HepG2 (cell line): ENCODE measurements around the gene PKMYT1. TPM values are rescaled to one million over a fixed set of nuclear protein-coding genes. Genes with fewer than 3 reads are reported as not detected.

Source experiments
- ATAC-seq: fragments of 200-7000 bp; cut with Tn5 transposase; 3 replicates; pipeline ENCODE4 v1.9.1; 2020; ENCODE audit warnings: mild to moderate bottlenecking, moderate library complexity
- BruUV-seq: library from RNA; stranded (reverse); fragments of 400-500 nt; replicated peaks from 2 replicates; lab custom pipeline; 2021; lab: Mats Ljungman, UMichigan
- CTCF ChIA-PET: fragments of 300-600 bp; formaldehyde crosslinking; extraction: SDS; loops from one replicate; lab custom pipeline; 2021; ENCODE audit warnings: low total read pairs, inconsistent platforms, low intra/inter-chr PET ratio; lab: Yijun Ruan, JAX
- POLR2A ChIA-PET: fragments of 350-600 bp; sonication (Branson Sonifier 250); formaldehyde crosslinking; loops from one replicate; lab custom pipeline; 2020; ENCODE audit warnings: antibody characterized with exemption, inconsistent platforms; lab: Yijun Ruan, JAX
- DNase-seq: peaks from one replicate; pipeline ENCODE4 v3.0.0-alpha.2; 2015; ENCODE audit warnings: low spot score
- FAIRE-seq: peaks from 3 replicates; lab custom pipeline; 2011; peaks lifted over from hg19 to GRCh38; lab: Jason Lieb, UNC
- H2AFZ ChIP-seq: one replicate; pipeline ENCODE4 v1.6.1; 2011; ENCODE audit warnings: low read length, inconsistent platforms
- H3K27ac ChIP-seq: fragments of 300-600 bp; 3 replicates; pipeline ENCODE4 v1.8.0; 2011; ENCODE audit warnings: mixed run types, mild to moderate bottlenecking, mixed read lengths, low read length, inconsistent platforms; ENCODE audit not compliant: insufficient read depth; ENCODE audit errors: extremely low read length
- H3K27me3 ChIP-seq, 2 experiments: fragments of 200-600 bp in 1 of 2; 2 replicates in 1 of 2; 3 replicates in 1 of 2; pipeline versions ENCODE4 v1.6.0 to v1.8.0; 2011; ENCODE audit warnings: low read length in 2 of 2, mild to moderate bottlenecking in 2 of 2, moderate library complexity in 2 of 2, inconsistent platforms in 1 of 2; ENCODE audit not compliant: insufficient read depth in 2 of 2, control insufficient read depth in 1 of 2
- H3K36me3 ChIP-seq, 2 experiments: fragments of 200-600 bp in 1 of 2; replicated peaks in 1 of 2; 2 replicates in 1 of 2; 3 replicates in 1 of 2; pipeline versions ENCODE4 v1.5.1 to v1.8.0; 2011; ENCODE audit warnings: low read length in 2 of 2, inconsistent platforms in 1 of 2; ENCODE audit not compliant: insufficient read depth in 2 of 2, control insufficient read depth in 1 of 2
- H3K4me1 ChIP-seq: 2 replicates; pipeline ENCODE4 v1.5.1; 2012; ENCODE audit warnings: low read length, inconsistent platforms; ENCODE audit not compliant: insufficient read depth
- H3K4me2 ChIP-seq: 2 replicates; pipeline ENCODE4 v1.6.0; 2011; ENCODE audit warnings: low read depth, low read length, inconsistent platforms
- H3K4me3 ChIP-seq, 3 experiments: fragments of 200-600 bp in 1 of 3; sonication (generic), shearing (Covaris generic) in 1 of 3; replicated peaks in 1 of 3; 2 replicates each; pipeline ENCODE4 v1.5.1; 2011 to 2016; ENCODE audit warnings: low read length in 3 of 3, inconsistent platforms in 2 of 3, low read depth in 2 of 3, mild to moderate bottlenecking in 2 of 3, control low read depth in 1 of 3, mixed read lengths in 1 of 3; ENCODE audit not compliant: insufficient read depth in 1 of 3
- H3K79me2 ChIP-seq: one replicate; pipeline ENCODE4 v1.6.1; 2011; ENCODE audit warnings: low read length, inconsistent platforms; ENCODE audit not compliant: insufficient read depth
- H3K9ac ChIP-seq: 2 replicates; pipeline ENCODE4 v1.6.0; 2011; ENCODE audit warnings: mild to moderate bottlenecking, low read depth, low read length, inconsistent platforms; ENCODE audit not compliant: insufficient read depth
- H3K9me3 ChIP-seq: 2 replicates; pipeline ENCODE4 v1.5.1; 2012; ENCODE audit warnings: mild to moderate bottlenecking, low read length
- H4K20me1 ChIP-seq: 2 replicates; pipeline ENCODE4 v1.6.0; 2011; ENCODE audit warnings: inconsistent platforms, mild to moderate bottlenecking, low read length, moderate library complexity; ENCODE audit not compliant: insufficient read depth
- CENPX ChIP-seq: sonication (generic); formaldehyde crosslinking; IDR thresholded peaks from 2 replicates; pipeline ENCODE4 v1.9.0; 2021; ENCODE audit warnings: mild to moderate bottlenecking, missing genetic modification reagents, moderate library complexity
- MLLT10 ChIP-seq: sonication (generic); formaldehyde crosslinking; IDR thresholded peaks from 2 replicates; pipeline ENCODE4 v1.4.0; 2020; ENCODE audit warnings: missing genetic modification reagents
- MXD4 ChIP-seq: IDR thresholded peaks from 2 replicates; pipeline ENCODE4 v1.6.1; 2016; ENCODE audit warnings: mild to moderate bottlenecking, missing biosample characterization, missing genetic modification reagents
- PCBP1 ChIP-seq: fragments of 200-400 bp; formaldehyde crosslinking; IDR thresholded peaks from 2 replicates; pipeline ENCODE4 v1.6.1; 2017; ENCODE audit warnings: mild to moderate bottlenecking, low read depth, low read length, borderline replicate concordance
- POLR2AphosphoS5 ChIP-seq: IDR thresholded peaks from 2 replicates; pipeline ENCODE4 v1.6.1; 2012; ENCODE audit warnings: low read depth, low read length
- TBP ChIP-seq: sonication (generic); formaldehyde crosslinking; IDR thresholded peaks from 2 replicates; pipeline ENCODE4 v1.5.0; 2020; ENCODE audit warnings: missing genetic modification reagents
- ZBTB20 ChIP-seq: sonication (generic); formaldehyde crosslinking; IDR thresholded peaks from 2 replicates; pipeline ENCODE4 v1.8.1; 2023; ENCODE audit warnings: missing genetic modification reagents, low read depth, mild to moderate bottlenecking, borderline replicate concordance
- ZNF101 ChIP-seq: sonication (generic); formaldehyde crosslinking; IDR thresholded peaks from 2 replicates; pipeline ENCODE4 v1.4.0; 2020; ENCODE audit warnings: mild to moderate bottlenecking, low read depth, missing genetic modification reagents, borderline replicate concordance
- ZNF616 ChIP-seq: sonication (generic); formaldehyde crosslinking; IDR thresholded peaks from 2 replicates; pipeline ENCODE4 v1.5.0; 2020; ENCODE audit warnings: low read depth, mild to moderate bottlenecking, missing genetic modification reagents
- WGBS: methylation state at CpG from one replicate; pipeline ENCODE4 v1.1.6; 2017; ENCODE audit warnings: low lambda C conversion rate; 5-methylcytosine and 5-hydroxymethylcytosine counted together
- in situ Hi-C: cut with HindIII; loops from 2 replicates; pipeline ENCODE4 v1.10.0; 2017; ENCODE audit warnings: low pct_unique_long_range_greater_than_20kb; ENCODE audit not compliant: extremely low pct_ligation_motif_present
- intact Hi-C: fragments of 100-400 bp; cut with micrococcal nuclease; formaldehyde crosslinking; loops from one replicate; pipeline ENCODE4 v1.10.0; 2022; ENCODE audit not compliant: unreplicated experiment
- polyA plus RNA-seq, 8 experiments: library from polyadenylated mRNA; depleted of rRNA in 3 of 8; stranded (reverse) in 7 of 8; unstranded in 1 of 8; fragments of >200 nt; fragmentation: Illumina TruSeq in 4 of 8; extraction: Trizol in 4 of 8; gene quantifications; 2 replicates each; pipeline versions ENCODE4 v1.2.1 to v1.2.3, GENCODE V29; 2011 to 2016; ENCODE audit warnings: low read depth in 4 of 8, missing spikeins in 1 of 8, mixed read lengths in 1 of 8; ENCODE audit not compliant: insufficient read depth in 1 of 8
- total RNA-seq, 5 experiments: library from RNA; depleted of rRNA; stranded (reverse); fragments of >200 nt; fragmentation: Illumina TruSeq; extraction: Trizol; gene quantifications; 2 replicates each; pipeline ENCODE4 v1.2.3, GENCODE V29; 2016; ENCODE audit warnings: low read depth in 1 of 5

PKMYT1 gene
- total and polyA plus RNA-seq, 2 of the 13 experiments (the other 11 are each of a cell fraction or from before 2014, with no cell fraction given): 7.0 to 27.8 TPM

- no peak for TF ChIP-seq PCBP1
- no peak for TF ChIP-seq MLLT10 (CRISPR knock-in tag)
- TF ChIP-seq CENPX (CRISPR knock-in tag): no peak
- no peak for TF ChIP-seq ZNF616 (CRISPR knock-in tag)
- TF ChIP-seq ZBTB20 (CRISPR knock-in tag): no peak
- TF ChIP-seq, all 625 proteins: peak for 0
Observed at GRCh38 chr16:2955438-2955778, 24.8 kb downstream of the PKMYT1 start (continued).

DNA sequence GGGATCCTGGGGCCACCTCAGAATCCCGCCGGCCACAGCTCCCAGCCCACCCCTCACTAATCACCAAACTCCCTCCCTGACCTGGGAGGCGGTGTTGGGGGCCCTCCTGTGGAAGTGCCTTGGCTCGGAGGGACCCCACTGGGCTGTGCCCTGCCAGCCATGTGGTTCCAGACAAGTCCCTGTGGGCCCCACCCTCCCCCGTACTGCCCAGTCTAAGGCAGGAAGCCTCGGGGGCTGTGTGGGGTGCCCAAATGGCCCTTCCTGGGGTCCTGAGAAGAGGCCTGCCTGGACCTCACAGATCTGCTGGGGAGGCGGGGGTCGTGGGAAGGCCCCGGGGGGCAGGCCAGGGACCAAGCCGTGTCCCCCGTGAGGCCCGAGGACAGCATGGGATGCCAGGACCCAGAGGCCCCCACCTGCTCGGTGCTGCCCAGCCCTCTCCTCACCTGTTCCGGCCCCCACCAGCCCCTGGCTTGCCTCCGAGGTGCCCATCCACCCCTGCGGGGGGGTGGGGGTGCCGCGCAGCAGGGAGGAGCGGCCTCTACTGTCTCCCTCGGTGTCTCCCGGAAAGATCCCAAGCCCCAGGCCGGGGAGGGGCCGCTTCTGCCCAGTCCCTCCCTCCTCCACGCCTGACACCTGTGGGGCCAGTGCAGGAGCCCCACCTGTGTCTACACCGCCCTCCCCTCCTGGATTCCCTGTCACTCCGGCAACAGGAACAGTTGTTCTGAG is 25.4 kb downstream of the PKMYT1 start:
- WGBS: 10% methylated on average over 10 of the region's 26 CpGs
- Histone ChIP-seq H3K9me3 (no peaks in the 10 kb centered on the region), H3K36me3 (no peaks in the 10 kb centered on the region), H2AFZ (no peak overlapping the region), H3K4me1 (peaks cover 13% of the 10 kb centered on the region), H3K9ac (no peak overlapping the region), H3K4me2 (no peak overlapping the region), H3K4me3 (no peak overlapping the region; a peak in 1 of 6 replicates), H3K79me2 (no peaks in the 10 kb centered on the region), H3K27me3 (peaks cover 6 to 47% of the 10 kb centered on the region in 2 experiments), H3K27ac (no peak overlapping the region), H4K20me1 (no peaks in the 10 kb centered on the region)
- DNase-seq (no peak), FAIRE-seq (no peak), ATAC-seq (peak; percentile 15; the same call in 2 of the 3 replicates)
- in situ Hi-C loops (no loop called here), intact Hi-C loops (no loop called here)
- POLR2A ChIA-PET: no interaction called here
- no TSS peak for BruUV-seq
- CTCF ChIA-PET: no interaction called here
- no peak for TF ChIP-seq TBP (CRISPR knock-in tag)
- TF ChIP-seq POLR2AphosphoS5: no peak
- TF ChIP-seq MXD4: no peak
- no peak for TF ChIP-seq ZNF101 (CRISPR knock-in tag)
